Measurements from ENCODE around the gene SPACA6.
"Not testable (repeated sequence)": the region's sequence is repeated elsewhere in the genome, so short reads cannot be mapped to it uniquely, and the experiment has no call there.

SPACA6 gene

DNA sequence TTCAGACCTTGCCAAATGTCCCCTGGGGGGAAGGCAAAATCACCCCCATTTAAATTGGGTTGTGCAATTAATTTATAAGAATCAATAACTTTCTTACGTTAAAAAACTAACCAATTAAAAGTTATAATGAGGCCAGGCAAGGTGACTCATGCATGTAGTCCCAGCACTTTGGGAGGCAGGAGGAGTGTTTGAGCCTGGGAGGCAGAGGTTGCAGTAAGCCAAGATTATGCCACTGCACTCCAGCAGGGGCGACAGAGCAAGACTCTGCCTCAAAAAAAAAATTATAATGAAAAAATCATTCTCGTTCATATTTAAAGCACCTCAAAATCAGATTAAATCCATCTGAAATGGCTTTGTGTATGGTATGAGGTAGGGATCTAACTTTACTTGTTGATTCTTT is 28.1 kb upstream of the SPACA6 start:
- Histone ChIP-seq H3K27ac (no peak overlapping the region), H3K4me3 (ENCODE audit: low read depth in 1 of 2, low read length in 1 of 2) (no peak overlapping the region), H3K4me1 (ENCODE audit: control insufficient read depth in 1 of 2, insufficient read depth in 1 of 2, low read depth in 1 of 2, low read length in 1 of 2) (no peaks in the 10 kb centered on the region), H3K27me3 (peaks cover 50% of the 10 kb centered on the region), H3K36me3 (no peaks in the 10 kb centered on the region), H3K9me3 (no peaks in the 10 kb centered on the region)
- TF ChIP-seq, protein P1, sequence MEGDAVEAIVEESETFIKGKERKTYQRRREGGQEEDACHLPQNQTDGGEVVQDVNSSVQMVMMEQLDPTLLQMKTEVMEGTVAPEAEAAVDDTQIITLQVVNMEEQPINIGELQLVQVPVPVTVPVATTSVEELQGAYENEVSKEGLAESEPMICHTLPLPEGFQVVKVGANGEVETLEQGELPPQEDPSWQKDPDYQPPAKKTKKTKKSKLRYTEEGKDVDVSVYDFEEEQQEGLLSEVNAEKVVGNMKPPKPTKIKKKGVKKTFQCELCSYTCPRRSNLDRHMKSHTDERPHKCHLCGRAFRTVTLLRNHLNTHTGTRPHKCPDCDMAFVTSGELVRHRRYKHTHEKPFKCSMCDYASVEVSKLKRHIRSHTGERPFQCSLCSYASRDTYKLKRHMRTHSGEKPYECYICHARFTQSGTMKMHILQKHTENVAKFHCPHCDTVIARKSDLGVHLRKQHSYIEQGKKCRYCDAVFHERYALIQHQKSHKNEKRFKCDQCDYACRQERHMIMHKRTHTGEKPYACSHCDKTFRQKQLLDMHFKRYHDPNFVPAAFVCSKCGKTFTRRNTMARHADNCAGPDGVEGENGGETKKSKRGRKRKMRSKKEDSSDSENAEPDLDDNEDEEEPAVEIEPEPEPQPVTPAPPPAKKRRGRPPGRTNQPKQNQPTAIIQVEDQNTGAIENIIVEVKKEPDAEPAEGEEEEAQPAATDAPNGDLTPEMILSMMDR (IDR thresholded peaks at IDR 0.05): no peak

DNA sequence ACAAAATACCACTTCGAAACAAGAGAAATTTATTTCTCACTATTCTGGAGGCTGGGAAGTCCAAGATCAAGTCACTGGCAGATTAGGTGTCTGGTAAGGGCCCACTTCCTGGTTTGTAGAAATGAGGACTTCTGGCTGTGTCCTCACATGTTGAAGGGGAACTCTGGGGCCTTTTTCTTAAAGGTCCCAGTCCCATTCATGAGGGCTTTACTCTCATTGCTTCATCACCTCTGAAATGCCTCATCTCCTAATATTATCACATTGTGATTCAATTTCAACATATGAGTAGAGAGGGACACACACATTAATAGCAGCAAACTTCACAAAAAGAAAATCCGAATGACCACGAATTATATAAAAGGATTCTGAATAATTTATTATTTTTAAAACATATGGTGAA is 24.9 kb upstream of the SPACA6 start:
- Histone ChIP-seq H3K36me3 (no peaks in the 10 kb centered on the region), H3K9me3 (no peaks in the 10 kb centered on the region), H3K4me1 (ENCODE audit: control insufficient read depth in 1 of 2, insufficient read depth in 1 of 2, low read depth in 1 of 2, low read length in 1 of 2) (no peaks in the 10 kb centered on the region), H3K27ac (no peak overlapping the region), H3K27me3 (peaks cover 60% of the 10 kb centered on the region), H3K4me3 (ENCODE audit: low read depth in 1 of 2, low read length in 1 of 2) (no peak overlapping the region)
- TF ChIP-seq, protein P1 (IDR thresholded peaks at IDR 0.05): no peak

DNA sequence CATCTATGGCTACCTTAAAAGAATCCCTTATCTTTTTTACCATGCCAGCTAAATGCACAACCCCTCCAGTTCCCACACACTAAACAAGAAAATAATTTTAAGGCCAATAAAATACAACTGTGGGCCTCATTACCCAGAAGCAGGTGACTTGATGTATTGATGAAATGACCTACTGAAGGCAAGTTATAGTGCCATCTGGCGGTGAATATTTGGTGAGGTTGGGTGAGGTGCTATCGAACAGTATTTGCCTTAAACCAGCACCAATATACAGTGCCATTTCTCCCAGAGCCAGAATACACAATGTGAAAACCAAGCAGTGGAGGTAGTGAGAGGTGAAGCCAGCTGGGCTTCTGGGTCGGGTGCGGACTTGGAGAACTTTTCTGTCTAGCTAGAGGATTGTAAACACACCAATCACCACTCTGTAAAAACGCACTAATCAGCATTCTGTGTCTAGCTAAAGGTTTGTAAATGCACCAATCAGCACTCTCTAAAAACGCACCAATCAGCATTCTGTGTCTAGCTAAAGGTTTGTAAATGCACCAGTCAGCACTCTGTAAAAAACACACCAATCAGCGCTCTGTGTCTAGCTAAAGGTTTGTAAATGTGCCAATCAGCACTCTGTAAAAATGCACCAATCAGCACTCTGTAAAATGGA is 17.1 kb upstream of the SPACA6 start:
- TF ChIP-seq, protein P1 (IDR thresholded peaks at IDR 0.05): peak; percentile 36
- not testable (repeated sequence) for H3K9me3 ChIP-seq; H3K4me3 ChIP-seq (ENCODE audit: low read depth in 1 of 2, low read length in 1 of 2); H3K4me1 ChIP-seq (ENCODE audit: control insufficient read depth in 1 of 2, insufficient read depth in 1 of 2, low read depth in 1 of 2, low read length in 1 of 2); H3K27ac ChIP-seq; H3K36me3 ChIP-seq
- H3K27me3 ChIP-seq: peaks cover 53% of the 10 kb centered on the region

DNA sequence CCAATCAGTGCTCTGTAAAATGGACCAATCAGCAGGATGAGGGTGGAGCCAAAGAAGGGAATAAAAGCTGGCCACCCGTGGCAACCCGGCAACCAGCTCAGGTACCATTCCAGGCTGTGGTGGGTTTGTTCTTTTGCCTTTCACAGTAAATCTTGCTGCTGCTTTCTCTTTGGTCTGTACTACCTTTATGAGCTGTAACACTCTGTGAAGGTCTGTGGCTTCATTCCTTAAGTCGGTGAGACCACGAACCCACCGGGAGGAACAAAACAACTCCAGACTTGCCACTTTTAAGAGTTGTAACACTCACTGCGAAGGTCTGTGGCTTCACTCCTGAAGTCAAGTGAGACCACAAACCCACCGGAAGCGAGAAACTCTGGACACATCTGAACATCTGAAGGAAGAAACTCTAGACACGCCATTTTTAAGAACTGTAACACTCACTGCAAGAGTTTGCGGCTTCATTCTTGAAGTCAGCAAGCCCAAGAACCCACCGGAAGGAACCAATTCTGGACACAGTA is 16.5 kb upstream of the SPACA6 start:
- Histone ChIP-seq H3K36me3 (no peaks in the 10 kb centered on the region), H3K27me3 (peaks cover 53% of the 10 kb centered on the region), H3K27ac (no peak overlapping the region), H3K4me1 (ENCODE audit: control insufficient read depth in 1 of 2, insufficient read depth in 1 of 2, low read depth in 1 of 2, low read length in 1 of 2) (no peaks in the 10 kb centered on the region), H3K4me3 (ENCODE audit: low read depth in 1 of 2, low read length in 1 of 2) (no peak overlapping the region), H3K9me3 (no peaks in the 10 kb centered on the region)
- TF ChIP-seq, protein P1 (IDR thresholded peaks at IDR 0.05): no peak

DNA sequence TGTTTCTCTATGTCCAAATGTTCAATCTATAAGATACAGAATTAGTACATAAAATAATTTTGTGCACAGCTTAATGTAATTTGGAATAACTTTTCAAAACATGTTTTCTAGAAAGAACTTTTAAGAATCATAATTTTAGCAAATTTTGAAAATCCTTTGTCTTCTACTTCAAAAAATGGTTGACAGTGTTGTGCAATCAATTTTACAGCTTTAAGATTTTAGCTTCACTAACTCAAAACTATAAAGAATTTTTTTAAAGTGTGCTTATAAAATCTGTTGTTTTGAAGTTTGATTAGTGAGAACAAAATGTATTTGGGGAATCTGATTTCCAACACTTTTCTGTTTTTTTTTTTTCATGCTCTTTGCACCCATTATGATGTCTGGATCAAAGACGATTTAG is 12.7 kb upstream of the SPACA6 start:
- Histone ChIP-seq H3K27me3 (peaks cover 82% of the 10 kb centered on the region), H3K4me1 (ENCODE audit: control insufficient read depth in 1 of 2, insufficient read depth in 1 of 2, low read depth in 1 of 2, low read length in 1 of 2) (no peaks in the 10 kb centered on the region), H3K9me3 (no peaks in the 10 kb centered on the region), H3K27ac (no peak overlapping the region), H3K36me3 (no peaks in the 10 kb centered on the region), H3K4me3 (ENCODE audit: low read depth in 1 of 2, low read length in 1 of 2) (no peak overlapping the region)
- TF ChIP-seq, protein P1 (IDR thresholded peaks at IDR 0.05): no peak

Data from neutrophil (primary cell).